Measurements from ENCODE around the gene PHOSPHO2. TPM values are rescaled to one million over a fixed set of nuclear protein-coding genes. Genes with fewer than 3 reads are reported as not detected.

Gene PHOSPHO2
- total RNA-seq, 1 donor from 2014 or later = 16.8 TPM

DNA sequence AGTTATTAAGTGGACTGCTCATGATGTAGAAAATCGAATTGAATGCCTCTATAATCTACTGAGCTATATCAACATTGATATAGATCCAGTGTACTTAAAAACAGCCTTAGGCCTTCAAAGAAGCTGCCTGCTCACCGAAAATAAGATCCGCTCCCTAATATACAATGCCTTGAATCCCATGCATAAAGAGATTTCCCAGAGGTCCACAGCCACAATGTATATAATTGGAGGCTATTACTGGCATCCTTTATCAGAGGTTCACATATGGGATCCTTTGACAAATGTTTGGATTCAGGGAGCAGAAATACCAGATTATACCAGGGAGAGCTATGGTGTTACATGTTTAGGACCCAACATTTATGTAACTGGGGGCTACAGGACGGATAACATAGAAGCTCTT is 41.4 kb downstream of the PHOSPHO2 start:
- DNase-seq (ENCODE audit: low spot score) = no peak
- H3K79me2 ChIP-seq (ENCODE audit: low read depth) = peaks cover 60% of the 10 kb centered on the region
- H3K9me3 Mint-ChIP-seq = no peaks in the 10 kb centered on the region
- H3K27me3 ChIP-seq = peaks cover 19% of the 10 kb centered on the region
- H3K4me2 ChIP-seq = peak overlapping the region; percentile 100
- H3K27me3 Mint-ChIP-seq (ENCODE audit: insufficient read depth, low read depth) = peaks cover 4% of the 10 kb centered on the region
- peak overlapping the region; percentile 94 for H3K4me3 ChIP-seq
- H3K36me3 Mint-ChIP-seq = peaks cover 22% of the 10 kb centered on the region
- H3F3A ChIP-seq (ENCODE audit: low read depth) = peaks cover 24% of the 10 kb centered on the region
- peaks cover 39% of the 10 kb centered on the region for H3K4me1 Mint-ChIP-seq
- TF ChIP-seq, protein P1, sequence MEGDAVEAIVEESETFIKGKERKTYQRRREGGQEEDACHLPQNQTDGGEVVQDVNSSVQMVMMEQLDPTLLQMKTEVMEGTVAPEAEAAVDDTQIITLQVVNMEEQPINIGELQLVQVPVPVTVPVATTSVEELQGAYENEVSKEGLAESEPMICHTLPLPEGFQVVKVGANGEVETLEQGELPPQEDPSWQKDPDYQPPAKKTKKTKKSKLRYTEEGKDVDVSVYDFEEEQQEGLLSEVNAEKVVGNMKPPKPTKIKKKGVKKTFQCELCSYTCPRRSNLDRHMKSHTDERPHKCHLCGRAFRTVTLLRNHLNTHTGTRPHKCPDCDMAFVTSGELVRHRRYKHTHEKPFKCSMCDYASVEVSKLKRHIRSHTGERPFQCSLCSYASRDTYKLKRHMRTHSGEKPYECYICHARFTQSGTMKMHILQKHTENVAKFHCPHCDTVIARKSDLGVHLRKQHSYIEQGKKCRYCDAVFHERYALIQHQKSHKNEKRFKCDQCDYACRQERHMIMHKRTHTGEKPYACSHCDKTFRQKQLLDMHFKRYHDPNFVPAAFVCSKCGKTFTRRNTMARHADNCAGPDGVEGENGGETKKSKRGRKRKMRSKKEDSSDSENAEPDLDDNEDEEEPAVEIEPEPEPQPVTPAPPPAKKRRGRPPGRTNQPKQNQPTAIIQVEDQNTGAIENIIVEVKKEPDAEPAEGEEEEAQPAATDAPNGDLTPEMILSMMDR (IDR thresholded peaks at IDR 0.05) = no peak
- TF ChIP-seq EZH2phosphoT487 (IDR thresholded peaks at IDR 0.05) (no peak), EZH2 (IDR thresholded peaks at IDR 0.05) (no peak)
- H3K27ac Mint-ChIP-seq = no peak overlapping the region
- no peaks in the 10 kb centered on the region for H3K9me3 ChIP-seq (ENCODE audit: low read depth)
- H3K36me3 ChIP-seq = no peaks in the 10 kb centered on the region
- peaks cover 47% of the 10 kb centered on the region for H4K20me1 ChIP-seq (ENCODE audit: low read depth)
- no peak overlapping the region for H2AFZ ChIP-seq (replicated peaks)
- H3K4me3 Mint-ChIP-seq = peak overlapping the region; percentile 93
- no peak overlapping the region for H3K27ac ChIP-seq
- peak overlapping the region; percentile 74 for H3K9ac ChIP-seq
- H3K4me1 ChIP-seq = peaks cover 28% of the 10 kb centered on the region

DNA sequence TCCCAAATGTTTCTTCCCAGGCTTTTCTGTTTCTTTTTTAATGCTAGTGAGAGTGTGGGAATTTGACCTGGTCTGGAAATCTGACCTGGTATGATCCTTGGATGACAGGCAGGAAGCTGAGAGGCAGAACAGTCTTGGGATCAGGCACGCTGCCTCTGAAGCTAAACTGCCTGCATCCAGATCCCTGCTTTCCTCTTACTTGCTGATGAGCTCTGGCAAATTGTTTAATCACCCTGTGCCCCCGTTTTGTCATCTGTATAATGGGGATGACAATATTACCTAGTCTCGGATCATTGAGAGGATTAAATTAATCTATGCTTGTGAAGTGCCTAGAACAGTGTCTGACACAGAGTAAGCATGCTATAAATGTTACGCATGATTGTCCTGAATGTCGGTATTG is 42.6 kb downstream of the PHOSPHO2 start:
- peaks cover 4% of the 10 kb centered on the region for H3K27me3 Mint-ChIP-seq (ENCODE audit: insufficient read depth, low read depth)
- Histone ChIP-seq H3K9me3 (ENCODE audit: low read depth) (no peaks in the 10 kb centered on the region), H3K4me3 (peak overlapping the region; percentile 94), H2AFZ (replicated peaks) (no peak overlapping the region), H3K4me2 (peak overlapping the region; percentile 100), H3K36me3 (peaks cover 7% of the 10 kb centered on the region), H4K20me1 (ENCODE audit: low read depth) (peaks cover 59% of the 10 kb centered on the region), H3K27me3 (peaks cover 13% of the 10 kb centered on the region), H3F3A (ENCODE audit: low read depth) (peaks cover 19% of the 10 kb centered on the region), H3K9ac (no peak overlapping the region), H3K27ac (no peak overlapping the region), H3K79me2 (ENCODE audit: low read depth) (peaks cover 73% of the 10 kb centered on the region), H3K4me1 (peaks cover 28% of the 10 kb centered on the region)
- no peak for DNase-seq (ENCODE audit: low spot score)
- H3K27ac Mint-ChIP-seq = peak overlapping the region; percentile 22
- peaks cover 29% of the 10 kb centered on the region for H3K36me3 Mint-ChIP-seq
- no peaks in the 10 kb centered on the region for H3K9me3 Mint-ChIP-seq
- H3K4me3 Mint-ChIP-seq = peak overlapping the region; percentile 59
- H3K4me1 Mint-ChIP-seq = peaks cover 39% of the 10 kb centered on the region
- TF ChIP-seq EZH2phosphoT487 (IDR thresholded peaks at IDR 0.05) (no peak), EZH2 (IDR thresholded peaks at IDR 0.05) (no peak)
- TF ChIP-seq, protein P1 (IDR thresholded peaks at IDR 0.05) = no peak

DNA sequence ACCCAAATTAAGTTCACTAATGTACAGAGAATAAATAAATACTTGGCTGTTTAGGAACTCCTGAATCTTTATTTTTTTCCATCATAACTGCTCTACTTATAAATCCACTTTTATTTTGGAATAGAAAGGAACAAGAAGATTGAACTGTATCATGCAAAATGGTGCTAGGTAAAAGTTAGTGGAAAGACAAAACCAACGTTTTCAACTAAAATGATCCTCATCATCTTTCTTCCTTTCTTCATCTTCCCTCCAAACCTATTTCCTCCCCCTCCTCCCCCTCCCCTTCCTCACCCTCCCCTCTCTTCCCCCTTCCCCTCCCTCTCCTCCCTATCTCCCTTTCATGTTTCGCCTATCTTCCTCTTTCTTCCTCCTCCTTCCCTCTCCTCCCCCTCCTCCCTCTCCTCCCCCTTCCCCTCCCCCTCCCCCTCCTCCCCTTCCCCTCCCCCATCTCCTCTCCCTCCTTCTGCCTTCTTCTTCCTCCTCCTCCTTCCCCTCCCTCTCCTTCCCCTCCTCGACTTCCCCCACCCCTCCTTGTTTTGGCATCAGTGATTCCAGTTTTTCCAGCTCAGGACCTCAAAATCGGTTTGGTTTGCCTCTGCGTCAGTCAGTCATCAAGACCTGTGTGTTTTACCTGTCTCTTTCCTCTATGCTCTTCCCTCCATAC is 44.4 kb downstream of the PHOSPHO2 start:
- Mint-ChIP-seq H3K36me3 (peaks cover 35% of the 10 kb centered on the region), H3K4me3 (no peak overlapping the region), H3K9me3 (no peaks in the 10 kb centered on the region), H3K27me3 (ENCODE audit: insufficient read depth, low read depth) (peaks cover 2% of the 10 kb centered on the region), H3K4me1 (peaks cover 32% of the 10 kb centered on the region), H3K27ac (no peak overlapping the region)
- Histone ChIP-seq H3K9me3 (ENCODE audit: low read depth) (no peaks in the 10 kb centered on the region), H3K4me1 (peaks cover 34% of the 10 kb centered on the region), H3F3A (ENCODE audit: low read depth) (peaks cover 1% of the 10 kb centered on the region), H3K27me3 (no peaks in the 10 kb centered on the region), H2AFZ (replicated peaks) (no peak overlapping the region), H3K4me3 (no peak overlapping the region), H3K79me2 (ENCODE audit: low read depth) (peaks cover 90% of the 10 kb centered on the region), H3K27ac (no peak overlapping the region), H3K4me2 (no peak overlapping the region), H3K36me3 (peaks cover 12% of the 10 kb centered on the region), H3K9ac (no peak overlapping the region), H4K20me1 (ENCODE audit: low read depth) (peaks cover 73% of the 10 kb centered on the region)
- DNase-seq (ENCODE audit: low spot score) = no peak
- TF ChIP-seq EZH2phosphoT487 (IDR thresholded peaks at IDR 0.05) (no peak), EZH2 (IDR thresholded peaks at IDR 0.05) (no peak)
- TF ChIP-seq, protein P1 (IDR thresholded peaks at IDR 0.05) = no peak

All from neural progenitor cell (in vitro differentiated cells).